NOMO-1 treated with DMSO at 0.1 percent for 48 hours (cell line): ENCODE measurements around the gene BUD13.
"Not testable (repeated sequence)": the region's sequence is repeated elsewhere in the genome, so short reads cannot be mapped to it uniquely, and the experiment has no call there.

Source experiments
- DNase-seq: peaks from one replicate; lab custom pipeline; 2025; ENCODE audit not compliant: unreplicated experiment; lab: John Stamatoyannopoulos, UW

BUD13 gene, protein sequence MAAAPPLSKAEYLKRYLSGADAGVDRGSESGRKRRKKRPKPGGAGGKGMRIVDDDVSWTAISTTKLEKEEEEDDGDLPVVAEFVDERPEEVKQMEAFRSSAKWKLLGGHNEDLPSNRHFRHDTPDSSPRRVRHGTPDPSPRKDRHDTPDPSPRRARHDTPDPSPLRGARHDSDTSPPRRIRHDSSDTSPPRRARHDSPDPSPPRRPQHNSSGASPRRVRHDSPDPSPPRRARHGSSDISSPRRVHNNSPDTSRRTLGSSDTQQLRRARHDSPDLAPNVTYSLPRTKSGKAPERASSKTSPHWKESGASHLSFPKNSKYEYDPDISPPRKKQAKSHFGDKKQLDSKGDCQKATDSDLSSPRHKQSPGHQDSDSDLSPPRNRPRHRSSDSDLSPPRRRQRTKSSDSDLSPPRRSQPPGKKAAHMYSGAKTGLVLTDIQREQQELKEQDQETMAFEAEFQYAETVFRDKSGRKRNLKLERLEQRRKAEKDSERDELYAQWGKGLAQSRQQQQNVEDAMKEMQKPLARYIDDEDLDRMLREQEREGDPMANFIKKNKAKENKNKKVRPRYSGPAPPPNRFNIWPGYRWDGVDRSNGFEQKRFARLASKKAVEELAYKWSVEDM

DNA sequence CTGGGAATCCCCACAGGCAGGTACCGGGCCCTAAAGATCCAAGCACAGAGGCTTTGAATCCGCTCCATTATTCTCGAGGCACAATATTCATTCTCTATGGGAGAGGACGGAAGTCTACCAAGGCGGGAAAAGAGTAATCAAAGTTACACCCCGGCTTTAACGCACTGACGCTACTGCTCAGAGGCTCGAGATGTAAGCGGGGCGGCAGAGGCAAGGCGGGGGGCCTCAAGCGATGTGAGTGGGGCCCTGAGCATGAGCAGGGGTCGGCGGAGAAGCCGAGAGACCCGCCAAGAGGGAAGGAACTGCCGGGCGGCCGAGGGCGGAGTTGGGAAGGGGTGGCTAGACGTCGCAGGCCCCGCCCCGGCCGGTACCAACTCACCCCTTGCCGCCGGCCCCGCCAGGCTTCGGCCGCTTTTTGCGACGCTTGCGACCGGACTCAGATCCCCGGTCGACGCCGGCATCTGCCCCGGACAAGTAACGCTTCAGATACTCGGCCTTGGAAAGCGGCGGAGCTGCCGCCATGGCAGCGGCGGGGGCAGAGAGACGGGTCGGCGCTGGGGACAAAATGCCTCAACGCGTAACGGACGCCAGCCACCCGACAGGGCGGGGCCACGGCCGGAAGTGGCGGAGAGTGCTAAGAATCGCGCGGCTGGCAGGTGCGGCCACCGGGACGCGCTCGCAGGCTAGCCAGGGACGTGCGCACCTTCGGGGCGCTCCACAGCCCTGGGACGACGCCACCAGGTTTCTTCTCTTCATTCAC, at the start of gene BUD13:
BUD13 (minus strand) TSS at position 545 of the 760 bp plus-strand sequence; CDS start at position 522, 23 bp downstream.
- DNase-seq = peak; percentile 80

DNA sequence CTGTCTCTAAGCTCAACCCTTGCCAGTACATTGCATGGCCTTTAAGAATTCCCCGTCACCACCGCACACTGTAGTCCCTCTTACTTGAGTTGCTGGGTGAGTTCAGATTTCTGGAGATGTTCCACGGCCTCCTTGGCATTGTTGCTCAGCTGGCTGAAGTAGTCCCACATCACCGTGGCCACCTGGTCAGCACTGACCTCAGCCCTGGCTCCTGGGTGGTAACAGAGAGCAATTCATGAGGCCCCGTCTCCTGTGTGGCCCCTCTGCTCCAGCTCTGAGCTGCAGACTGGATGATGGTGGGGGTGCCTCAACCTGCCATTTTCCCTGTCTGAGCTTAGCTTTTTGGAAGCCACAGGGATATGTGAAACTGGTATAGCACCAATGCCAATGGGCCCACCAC, 49.8 kb upstream of the BUD13 start:
- DNase-seq = no peak

DNA sequence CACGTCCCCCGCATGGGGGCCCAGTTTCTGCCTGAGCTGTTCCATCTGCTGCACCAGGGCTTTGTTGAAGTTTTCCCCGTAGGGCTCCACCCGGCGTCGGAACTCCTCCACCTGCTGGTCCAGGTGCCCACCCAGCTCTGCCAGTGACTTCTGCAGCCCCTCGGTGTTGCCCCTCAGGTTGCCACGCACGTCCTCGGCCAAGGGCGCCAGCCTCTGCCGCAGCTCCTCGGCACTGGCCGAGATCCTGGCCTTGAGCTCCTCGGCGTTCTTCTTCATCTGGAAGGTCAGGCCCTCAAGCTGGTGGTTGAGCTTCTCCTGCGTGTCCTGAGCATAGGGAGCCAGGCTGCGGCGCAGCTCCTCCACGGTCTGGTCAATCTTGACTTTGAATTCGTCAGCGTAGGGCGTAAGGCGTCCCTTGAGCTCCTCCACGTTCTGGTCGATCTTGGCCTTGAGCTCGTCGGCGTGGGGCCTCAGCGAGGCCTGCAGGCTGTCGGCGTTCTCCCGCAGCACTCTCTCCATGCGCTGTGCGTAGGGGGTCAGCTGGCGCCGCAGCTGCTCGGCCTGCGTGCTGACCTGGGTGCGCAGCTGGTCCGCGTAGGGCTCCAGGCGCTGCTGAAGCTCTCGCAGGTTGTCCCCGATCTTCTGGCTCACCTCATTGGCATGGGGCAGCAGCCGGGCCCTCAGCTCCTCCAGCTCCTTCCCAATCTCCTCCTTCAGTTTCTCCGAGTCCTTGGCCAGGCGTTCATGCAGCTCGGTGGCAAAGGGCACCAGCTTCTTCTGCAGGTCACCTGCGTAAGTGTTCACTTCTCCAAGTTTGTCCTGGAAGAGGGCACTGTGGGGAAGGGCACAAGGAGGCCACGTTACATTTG, 48.5 kb upstream of the BUD13 start:
- no peak for DNase-seq

DNA sequence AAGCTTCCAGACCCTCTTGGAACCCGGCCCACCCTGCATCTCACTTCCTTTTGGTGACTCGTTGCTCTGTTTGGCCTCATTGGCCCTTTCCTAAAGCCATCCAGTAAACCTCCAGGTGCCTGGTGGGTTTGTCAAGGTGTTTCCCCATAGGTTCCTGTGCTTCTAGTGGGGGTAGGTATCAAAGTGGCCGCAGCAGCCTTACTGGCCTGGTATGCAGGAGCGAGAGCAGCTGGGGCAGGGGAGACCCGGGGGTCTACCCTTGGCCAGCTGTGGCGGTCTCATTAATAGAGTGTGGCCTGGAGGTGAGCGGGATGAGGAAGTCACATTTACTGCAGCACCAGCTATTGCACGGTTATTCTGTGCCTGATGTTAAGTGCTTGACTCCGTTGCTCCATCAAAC, 46.3 kb upstream of the BUD13 start:
- DNase-seq = no peak

DNA sequence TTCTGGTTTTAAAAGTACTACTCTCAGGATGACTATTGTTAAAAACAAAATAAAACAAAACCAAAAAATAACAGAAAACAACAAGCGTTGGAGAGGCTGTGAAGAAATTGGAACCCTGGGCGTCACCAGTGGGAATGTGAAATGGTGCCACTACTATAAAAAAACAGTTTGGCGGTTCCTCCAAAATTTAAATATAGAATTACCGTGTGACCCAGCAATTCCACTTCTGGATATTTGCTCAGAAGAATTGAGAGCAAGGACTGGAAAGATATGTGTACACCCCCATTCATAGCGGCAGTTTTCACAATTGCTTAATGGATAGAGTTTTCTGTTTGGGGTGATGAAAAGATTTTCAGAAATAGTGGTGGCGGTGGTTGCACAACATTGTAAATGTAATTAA, 41.7 kb upstream of the BUD13 start:
- peak; percentile 27 for DNase-seq

DNA sequence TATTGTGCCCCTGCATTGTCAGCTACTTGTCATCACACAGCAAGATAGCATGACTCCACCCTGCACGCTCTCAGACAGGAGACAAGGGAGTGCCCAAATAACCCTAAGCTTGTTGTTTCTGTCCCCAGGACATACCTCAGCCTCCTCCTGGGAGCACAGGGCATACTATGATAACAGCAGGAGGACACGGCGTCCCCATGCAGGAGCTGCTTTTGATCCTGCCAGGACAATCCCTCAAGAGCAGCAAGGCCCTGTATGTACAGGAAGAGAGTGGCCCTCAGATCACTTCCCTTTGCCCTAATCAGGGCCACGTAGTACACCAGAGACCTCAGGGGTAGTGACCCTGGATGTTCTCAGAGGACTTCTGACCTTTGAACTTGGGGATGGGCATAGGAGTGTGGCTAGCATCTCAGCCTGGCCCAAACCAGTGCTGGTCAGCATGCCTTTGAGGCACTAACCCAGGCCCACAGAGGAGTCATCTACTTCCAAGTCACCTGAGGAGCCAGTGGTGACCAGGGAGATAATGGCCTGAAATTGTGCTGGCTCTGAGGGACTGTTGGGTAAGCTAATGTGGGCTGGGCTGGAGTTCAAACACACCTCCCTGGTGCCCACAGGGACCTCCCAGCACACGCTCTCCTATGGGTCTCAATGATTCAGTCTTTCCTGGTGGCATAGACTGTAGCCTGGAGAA, 41.1 kb upstream of the BUD13 start:
- DNase-seq = no peak

DNA sequence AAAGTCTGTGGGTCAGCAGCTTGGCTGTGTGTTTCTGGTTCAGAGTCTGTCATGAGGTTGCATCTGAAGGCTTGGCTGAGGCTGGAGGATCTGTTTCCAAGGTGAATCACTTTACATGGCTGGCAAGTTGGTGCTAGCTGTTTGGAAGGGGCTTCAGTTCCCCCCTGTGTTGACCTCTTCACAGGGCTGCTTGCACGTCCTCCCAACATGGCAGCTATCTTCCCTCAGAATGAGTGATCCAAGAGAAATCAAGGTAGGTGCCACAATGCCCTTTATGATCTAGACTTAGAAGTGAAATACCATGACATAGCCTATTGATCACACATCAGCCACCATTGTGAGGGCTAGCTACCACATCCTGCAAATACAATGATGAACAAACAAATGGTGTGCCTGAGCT, 40.4 kb upstream of the BUD13 start:
- DNase-seq = no peak

DNA sequence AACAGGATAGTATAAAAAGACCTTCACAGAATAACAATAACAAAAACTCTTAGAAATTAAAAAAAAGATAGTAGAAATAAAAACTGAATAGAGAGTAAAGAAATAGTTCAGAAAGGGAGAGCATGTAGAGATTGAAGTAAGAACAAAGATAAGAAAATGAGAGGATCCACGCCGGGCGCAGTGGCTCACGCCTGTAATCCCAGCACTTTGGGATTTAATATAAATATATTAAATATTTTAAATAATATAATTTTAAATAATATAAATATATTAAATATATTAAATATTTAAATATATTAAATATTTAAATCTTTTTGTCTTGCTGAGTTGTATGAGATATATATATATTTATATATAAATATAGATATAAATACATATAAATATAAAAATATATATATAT, 39.3 kb upstream of the BUD13 start:
- no peak for DNase-seq

DNA sequence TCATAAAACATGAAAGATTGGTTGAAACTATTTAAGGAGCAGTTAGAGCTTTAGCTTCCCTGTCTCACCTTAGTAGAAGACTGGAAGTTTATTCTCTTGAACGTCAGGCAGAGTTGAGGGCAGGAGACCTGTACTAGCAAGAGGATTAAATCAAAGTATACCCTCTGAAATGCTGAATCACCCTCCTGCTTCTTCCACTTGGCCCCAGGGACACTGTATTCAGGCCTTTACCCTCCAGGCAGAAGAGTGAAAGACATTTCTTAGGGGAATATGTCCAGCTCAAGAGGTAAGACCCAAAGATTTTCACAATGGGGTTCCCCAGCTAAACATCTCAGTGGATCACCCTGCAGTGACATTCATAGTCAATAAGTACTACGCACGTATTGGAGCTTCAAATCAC, 38.4 kb upstream of the BUD13 start:
- DNase-seq = no peak

DNA sequence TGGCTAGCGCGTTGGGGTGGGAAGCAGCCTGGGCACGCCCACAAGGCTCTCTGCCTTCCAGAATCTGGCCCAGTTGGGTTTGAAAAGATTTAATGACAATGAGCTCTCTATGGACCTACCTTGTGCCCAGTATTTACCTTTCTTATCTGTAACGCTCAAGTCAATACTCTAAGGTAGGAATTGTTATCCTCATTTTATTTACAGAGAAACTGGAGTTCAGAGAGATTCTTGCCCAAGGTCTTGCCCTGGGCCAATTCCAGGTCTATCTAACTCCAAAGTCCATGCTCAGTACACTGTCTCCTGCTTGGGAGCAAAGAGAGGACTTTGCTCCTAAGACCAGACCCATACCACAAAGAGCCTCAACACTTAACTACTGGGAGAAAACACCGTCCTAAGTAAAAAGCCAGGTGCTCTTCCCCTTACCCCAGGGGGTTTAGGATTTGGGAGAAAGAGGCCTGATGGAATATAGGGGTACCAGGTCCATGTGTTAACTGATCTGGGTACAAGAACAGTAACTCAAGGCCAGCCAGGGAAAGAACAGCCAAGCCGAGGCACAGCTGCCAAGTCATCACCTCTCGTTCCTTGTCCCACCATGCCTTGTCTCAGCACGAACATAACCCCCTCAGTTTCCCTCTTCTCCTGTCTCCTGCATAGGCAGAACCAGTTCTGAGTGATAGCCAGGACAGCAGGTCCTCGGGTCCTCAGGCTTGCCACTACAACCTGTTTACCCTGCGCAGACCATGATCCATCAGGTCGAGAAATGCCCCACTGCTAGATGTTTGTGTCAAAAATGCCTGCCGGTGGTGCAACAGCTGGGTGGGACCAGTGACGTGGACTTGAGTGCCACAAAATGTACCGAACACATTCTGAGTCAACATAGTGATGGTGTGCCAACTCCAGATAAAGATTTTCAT, 35.7 kb upstream of the BUD13 start:
- no peak for DNase-seq

DNA sequence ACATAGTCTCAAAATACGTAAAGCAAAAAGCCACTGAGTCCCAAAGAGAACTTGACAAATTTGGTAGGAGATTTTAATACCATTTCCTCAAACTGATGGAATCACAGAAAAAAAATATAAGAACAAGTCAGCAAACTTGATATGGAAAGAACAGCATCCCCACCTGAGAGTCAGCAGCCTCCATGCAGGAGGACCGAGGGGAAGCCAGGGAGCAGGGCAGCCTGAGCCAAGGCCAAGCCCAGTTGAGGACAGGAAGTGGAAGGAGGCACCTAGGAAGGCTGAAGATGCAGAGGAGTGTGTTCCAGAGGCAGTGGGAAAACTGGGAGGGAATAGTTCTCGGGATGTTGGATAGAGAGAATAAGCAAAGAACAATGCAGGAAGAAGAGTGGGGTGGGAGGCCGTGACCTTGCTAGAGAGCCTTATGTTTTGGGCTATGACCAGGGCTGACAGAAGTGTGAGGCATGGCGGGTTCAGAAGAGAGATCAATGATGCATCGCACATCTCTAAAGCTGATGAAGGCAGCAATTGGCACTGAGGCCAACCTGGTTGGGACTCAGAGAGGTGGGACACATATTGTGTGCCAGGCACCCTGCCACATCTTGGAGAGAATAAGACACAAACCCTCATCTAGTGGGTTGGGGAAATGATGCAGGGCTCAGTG, 34.9 kb upstream of the BUD13 start:
- no peak for DNase-seq

DNA sequence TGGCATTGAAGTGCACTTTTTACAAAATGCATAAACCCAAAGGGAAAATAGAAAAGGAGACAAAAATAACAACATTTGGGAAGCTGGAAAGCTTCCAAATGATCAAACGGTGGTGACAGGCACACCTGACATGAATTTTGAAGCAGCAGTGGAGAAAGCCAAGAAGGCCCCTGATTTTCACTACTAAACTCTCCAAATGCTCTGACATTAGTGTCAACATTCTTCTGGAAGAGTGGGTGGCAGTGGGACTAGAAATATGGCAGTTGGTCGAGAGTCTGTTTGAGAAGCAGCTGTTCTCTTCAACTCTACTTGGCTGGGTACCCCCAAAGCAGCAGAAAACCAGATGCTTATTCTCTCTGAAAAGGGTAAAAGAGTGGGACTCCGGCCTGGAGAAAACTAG, 31.2 kb upstream of the BUD13 start:
- no peak for DNase-seq

DNA sequence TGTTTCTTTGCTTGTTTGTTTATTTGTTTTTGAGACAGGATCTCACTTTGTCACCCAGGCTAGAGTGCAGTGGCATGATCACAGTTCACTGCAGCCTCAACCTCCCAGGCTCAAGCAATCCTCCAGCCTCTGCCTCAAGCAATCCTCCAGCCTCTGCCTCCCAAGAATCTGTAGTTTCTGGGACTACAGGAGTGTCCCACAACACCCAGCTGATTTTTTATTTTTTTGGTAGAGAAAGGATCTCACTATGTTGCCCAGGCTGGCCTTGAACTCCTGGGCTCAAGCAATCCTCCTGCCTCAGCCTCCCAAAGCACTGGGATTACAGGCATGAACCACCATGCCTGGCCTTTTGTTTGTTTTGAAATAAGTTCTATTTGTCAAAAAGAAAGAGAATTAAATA, 28.9 kb upstream of the BUD13 start:
- DNase-seq = not testable (repeated sequence)

DNA sequence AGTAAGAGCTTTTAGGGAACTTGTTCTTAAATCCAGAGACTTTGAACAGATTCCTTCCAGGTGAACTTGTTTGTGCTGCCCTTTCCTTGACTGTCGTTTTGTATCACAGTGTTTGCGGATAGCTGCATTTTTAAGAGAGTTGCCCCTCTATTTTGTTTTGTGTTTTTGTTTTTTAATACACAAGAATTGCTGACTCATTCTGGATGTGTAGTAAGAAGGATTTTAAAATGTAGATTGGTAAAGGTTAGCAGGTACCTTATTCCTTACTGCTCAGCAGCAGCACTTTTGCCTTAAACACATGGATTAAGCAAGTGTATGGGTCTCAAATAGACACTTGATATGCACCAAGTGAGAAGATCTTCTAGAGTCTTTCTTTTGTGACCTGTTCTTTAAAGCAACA, 27.8 kb upstream of the BUD13 start:
- DNase-seq = no peak

DNA sequence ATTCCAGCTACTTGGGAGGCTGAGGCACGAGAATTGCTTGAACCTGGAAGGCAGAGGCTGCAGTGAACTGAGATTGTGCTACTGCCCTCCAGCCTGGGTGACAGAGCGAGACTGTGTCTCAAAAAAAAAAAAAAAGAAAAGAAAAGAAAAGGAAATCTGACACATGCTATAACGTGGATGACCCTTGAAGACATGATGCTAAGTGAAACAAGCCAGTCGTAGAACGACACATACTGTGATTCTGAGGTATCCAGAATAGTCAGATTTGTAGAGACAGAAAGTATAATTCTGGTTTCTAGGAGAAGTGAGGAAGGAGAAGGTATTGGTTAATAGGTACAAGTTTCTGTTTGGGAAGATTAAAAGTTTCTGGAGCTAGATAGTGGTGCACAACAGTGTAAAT, 25.6 kb upstream of the BUD13 start:
- DNase-seq = no peak

DNA sequence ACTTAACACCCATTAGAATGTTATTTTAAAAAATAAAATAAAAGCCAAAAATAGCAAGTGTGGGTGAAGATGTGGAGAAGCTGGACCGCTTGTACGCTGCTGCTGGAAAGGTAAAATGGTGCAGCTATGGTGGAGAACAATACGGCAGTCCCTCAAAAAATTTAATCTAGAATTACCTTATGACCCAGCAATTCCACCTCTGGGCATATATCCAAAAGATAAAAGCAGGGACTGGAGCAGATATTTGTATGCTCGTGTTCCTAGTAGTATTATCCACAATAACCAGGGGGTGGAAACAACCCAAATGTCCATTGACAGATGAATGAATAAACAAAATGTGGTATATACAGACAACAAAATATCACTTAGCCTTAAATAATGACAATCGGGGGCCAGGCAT, 25.0 kb upstream of the BUD13 start:
- no peak for DNase-seq

DNA sequence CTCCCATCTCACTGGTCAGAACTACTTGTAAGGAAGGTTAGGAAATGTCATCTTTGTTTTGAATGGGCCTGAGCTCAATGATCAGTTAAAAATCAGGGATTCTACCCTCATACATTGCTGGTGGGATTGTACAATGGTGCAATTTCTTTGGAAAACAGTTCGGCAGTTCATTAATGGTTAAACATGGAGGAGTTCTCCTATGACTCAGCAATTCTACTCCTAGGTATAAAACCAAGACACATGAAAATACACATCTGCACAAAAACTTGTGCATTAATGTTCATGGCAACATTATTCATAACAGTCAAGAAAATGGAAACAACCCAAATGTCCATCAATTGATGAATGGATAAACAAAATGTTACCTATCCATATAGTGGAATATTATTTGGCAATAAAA, 23.8 kb upstream of the BUD13 start:
- no peak for DNase-seq

DNA sequence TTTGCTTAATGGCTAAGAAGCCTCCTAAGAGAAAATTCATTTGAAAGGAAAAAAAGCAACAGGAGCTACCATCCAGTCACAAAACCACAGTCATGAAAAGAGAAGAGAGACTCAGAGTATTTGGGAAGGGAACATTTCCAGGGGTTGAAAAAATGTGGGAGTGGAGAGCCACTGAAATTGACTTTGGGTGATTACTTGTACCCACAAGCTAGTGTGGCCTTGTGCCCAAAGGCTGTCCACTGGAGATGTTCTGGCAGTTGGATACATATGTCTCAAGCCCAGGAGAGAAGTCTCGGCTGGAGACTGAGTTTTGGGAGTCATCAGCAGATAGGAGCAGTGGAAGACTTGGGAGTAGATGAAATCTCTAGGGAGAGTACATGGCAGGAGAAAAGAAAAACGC, 22.1 kb upstream of the BUD13 start:
- DNase-seq = no peak

DNA sequence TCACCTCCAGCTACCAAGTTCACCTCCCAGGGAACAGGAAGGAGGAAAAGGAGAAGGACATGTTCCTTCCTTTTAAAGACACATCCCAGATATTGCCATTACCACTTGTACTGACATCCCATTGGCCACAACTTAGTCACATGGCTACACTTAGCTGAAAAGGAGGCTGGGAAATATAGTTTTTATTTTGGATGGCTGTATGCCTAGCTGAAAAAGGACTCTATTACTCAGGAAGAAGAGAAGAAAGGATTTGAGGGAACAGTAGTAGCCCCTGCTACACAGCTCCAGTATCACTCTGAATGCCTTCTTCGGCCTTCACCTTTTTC, 20.9 kb upstream of the BUD13 start:
- no peak for DNase-seq
